Glomerular visceral epithelial cell (primary cell): ENCODE measurements around the gene C14orf180.
"Not testable (repeated sequence)": the region's sequence is repeated elsewhere in the genome, so short reads cannot be mapped to it uniquely, and the experiment has no call there.

Experiments
- DNase-seq: peaks from one replicate; pipeline ENCODE4 v3.0.0-alpha.2; 2016; ENCODE audit errors: extremely low spot score

The C14orf180 gene

DNA sequence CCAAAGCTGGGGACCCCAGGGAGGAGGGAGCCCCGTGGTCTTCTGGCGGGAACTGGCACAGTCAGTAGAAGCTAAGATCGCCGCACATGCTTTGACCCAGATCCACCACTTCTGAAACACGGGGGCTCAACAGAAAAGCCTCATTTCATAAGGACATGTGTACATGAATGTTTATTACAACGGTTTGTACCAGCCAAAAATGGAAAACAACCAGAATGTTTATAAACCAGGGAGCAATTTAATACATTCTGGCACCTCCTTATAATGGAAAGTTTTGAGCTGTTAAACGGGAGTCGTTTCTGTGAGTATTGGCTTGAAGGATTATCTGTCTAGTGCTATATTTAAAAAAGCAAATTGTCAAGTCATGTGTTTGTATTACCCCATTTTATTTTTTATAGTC is 32.3 kb downstream of the C14orf180 start:
- DNase-seq = no peak

DNA sequence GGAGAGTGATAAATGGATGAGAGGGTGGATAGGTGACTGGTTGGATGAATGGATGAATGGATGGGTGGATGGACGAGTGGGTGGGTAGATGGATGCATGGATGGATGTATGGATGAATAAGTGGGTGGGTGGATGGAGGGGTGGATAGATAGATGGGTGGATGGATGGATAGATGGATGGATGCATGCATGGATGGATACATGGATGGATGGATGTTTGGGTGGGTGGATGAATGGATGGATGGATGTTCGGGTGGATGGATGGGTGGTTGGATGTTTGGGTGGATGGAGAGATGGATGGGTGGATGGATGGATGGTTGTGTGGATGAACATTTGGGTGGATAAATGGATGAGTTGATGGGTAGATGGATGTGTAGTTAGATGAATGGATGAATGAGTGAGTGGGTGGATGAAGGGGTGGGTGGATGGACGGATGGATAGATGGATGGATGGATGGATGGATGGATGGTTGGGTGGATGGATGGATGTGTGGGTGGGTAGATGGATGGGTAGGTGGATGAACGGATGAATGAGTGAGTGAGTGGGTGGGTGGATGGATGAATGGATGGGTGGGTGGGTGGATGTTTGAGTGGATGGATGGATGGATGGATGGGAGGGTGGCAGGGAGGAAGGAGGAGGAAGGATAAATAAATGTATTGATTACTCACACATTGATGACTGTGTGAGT is 34.7 kb downstream of the C14orf180 start:
- no peak for DNase-seq

DNA sequence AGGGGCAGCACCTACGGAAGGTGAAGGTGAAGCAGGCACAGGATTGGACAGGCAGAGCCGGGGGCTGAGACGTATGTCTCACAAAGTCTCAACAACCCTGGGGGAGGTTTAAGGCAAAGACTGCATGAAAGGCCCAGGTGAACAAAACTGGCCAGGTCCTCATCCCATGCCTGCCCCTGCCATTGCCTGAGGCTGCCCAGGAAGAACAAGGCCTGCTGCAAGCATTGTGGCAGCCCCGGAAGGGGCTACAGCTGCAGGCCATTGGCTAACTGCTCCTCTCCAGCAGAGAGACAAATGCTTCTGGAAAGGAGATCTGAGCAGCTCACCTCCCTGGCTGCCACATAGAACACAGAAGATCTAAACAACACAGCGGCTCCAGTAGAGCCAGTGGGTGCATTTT is 45.4 kb downstream of the C14orf180 start:
- no peak for DNase-seq

DNA sequence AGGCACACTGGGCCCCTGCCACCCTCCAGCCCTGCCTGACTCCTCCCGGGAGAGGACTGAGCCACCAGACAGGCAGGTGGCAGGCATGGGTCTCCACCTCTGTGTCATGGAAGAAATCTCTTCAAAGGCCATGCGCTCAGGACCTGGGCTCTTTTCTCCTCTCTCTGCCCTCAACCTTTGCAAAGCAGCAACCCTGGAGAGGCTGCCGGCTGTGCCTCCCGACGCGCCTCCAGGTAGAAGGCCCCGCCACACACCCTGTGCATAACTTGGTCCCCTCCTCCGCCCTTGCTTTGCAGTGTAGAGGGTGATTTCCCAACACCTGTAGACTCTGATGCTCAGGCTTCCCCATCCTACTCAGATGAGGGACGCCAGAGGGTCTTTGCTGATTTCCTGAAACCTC is 53.2 kb downstream of the C14orf180 start:
- DNase-seq = no peak

DNA sequence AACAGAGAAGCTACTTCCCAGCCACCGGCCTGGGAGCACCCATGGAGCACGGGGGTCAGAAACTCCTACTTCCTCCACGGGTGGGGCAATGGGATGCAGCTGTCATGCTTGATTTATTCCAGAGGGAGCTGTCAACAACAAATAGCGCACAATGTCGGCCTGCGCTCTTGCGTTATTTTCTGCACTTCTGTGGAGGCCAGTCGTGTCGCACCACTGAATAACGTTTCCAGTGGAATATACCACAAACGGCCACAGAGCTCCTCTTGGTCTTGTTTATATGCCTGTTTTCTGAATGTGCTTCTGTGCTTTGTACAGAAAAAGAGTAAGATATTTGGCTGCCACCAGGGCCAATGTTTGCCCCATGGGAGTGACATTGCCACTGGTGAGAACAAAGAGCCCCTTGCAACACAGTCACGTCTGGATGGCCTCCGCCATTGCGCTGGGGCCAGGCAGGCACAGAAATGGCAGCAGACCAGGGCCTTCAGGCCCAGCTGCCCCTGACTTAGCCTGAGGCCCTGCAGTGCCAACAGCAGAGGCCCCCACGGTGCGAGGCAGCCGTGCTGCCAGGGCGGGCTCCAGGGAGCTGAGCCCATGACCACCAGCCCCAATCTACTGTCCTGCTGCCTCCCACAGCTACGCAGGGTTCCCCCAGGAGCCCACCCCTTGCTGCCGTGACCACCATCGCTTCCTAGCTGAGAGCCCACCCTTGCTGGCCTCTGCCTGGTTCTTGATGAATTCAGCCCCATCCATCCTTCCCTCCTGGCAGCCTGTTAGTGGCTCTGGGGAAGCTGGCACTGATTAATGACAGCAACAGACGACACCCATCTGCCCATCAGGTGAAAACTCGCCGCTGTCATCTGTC is 53.9 kb downstream of the C14orf180 start:
- DNase-seq = no peak

DNA sequence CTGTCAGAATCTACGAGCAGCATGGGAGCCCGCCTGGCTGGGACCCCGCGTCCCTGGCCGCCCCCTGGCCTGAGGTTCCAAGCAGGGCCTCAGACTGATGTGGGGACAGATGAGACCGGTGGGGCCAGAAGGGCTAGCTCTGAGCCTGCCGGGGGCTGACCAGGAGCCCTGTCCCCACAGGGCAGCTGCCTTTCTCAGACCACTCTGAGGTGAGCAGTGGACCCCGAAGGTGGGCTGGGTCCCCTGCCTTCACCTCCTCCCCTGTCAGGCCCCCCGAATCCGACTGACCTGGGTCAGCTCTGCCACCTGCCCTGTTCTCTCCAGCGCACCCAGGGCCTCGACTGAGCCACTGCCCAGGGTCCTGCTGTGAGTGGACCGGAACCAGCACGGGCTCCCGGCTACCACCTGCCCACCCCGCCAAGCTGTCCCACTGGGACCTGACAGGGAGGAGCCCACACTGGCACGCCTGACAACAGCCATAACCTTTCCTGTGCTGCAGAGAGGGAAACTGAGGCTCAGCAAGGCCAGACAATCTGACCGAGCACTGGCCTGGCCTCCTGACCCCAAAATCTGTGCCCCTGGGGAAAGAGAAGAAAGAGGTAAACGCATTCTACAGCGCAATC is 54.7 kb downstream of the C14orf180 start:
- DNase-seq = no peak

DNA sequence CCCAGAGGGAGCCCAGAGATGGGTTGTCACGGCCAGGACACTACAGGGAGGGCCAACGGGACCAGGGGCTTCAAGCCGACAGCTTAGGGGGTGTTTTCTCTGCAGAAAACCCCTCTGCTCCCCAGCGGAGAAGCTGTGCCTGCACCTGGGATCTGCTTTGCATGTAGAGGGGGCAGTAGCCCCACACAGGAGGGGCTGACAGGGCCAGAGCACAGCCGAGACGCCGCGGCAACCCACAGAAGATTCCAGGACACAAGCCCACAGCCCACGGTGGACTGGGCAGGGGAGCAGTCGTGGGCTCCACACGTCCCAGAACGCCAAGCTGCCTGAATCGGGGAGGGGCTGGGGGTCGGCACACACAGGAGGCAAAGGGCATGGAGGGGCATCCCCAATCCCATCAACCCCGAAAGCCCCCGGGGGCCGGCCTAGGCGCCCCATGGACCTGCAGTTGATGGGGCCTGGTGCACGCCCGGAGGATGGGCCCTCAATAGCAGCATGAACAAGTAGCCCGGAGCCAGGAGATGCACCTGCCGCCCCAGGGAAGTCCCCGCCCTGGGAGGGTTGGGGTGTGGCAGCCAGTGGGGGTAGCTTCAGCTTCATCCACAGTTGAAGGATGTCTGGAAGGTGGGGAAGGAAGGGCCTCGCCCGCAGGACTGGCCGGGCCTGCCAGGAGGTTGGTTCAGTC is 55.5 kb downstream of the C14orf180 start:
- no peak for DNase-seq

DNA sequence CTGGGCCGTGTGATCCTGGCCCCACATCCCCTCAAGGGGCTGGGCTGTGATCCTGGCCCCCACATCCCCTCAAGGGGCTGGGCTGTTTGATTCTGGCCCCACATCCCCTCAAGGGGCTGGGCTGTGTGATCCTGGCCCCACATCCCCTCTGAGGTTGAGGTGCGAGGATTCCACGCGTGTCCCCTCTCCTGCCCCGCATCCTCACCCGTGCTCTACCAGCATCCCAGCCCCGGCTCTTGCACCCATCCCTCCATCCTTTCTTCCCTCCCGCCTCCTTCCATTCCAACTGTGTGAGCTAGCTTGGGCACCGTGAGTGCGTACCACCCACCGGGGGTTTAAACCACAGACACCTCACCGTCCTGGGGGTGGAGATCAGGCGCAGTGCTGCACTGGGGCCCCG is 56.2 kb downstream of the C14orf180 start:
- DNase-seq = no peak

DNA sequence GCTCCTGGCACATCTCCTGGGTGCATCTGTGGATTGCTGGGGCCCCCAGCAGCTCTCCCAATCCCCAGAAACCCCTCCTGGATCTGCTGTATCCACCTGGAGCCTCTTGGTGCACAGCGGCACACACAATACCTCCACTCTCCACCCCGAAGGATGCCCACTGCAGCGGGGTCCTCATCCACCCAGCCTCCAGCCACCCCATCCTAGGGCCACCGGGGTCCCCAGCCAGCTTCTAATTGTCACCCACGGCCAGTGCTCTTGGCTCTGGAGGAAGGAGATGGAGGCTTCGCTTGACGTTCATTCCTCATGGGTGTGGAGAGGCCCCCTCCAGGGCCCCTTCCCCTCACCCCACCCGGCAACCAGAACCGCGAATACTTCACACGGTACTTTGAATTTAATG is 56.6 kb downstream of the C14orf180 start:
- no peak for DNase-seq

DNA sequence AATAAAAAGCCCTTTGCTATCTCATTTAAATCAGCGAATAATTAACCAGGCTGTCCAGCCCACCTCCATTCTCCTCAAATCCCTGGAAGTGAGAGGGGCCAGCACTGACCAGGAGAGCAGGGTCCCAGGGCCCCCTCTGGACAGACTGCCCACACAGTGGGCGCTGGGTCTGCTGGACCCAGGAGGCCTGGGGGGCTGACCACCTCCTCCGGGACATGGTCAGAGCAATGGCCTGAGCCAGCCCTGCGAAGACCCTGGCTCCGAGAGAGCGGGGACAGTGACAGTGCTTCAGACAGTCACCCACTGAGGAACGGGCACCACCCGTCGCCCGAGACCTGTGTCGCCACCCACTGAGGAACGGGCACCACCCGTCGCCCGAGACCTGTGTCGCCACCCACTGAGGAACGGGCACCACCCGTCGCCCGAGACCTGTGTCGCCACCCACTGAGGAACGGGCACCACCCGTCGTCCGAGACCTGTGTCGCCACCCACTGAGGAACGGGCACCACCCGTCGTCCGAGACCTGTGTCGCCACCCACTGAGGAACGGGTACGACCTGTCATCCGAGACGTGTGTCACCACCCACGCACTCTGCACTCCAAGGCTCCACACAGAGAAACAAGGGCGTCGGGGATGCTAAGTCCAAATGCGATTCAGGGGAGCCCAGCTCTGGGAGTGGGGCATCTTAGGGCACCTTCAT is 57.4 kb downstream of the C14orf180 start:
- DNase-seq = not testable (repeated sequence)

DNA sequence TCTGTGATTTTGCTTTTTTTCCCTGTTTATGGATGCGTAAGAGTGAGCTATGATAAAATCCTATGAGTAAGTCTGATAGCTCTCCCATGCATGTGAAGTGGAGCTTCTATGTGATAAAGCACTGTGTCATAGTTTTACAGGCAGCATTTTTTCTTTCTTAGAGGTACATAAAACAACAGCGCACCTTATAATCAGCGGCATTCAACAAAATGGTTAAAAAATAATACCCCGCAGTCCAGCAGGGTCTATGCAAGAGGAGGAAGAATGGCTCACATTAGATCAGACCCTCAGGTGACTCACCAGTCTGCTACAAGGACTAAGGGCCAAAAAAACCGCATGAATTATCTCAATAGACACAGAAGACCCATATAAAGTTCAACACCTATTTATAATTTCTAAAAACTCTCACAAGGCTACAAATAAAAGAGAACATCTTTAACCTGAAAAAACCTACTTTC is 58.0 kb downstream of the C14orf180 start:
- no peak for DNase-seq

DNA sequence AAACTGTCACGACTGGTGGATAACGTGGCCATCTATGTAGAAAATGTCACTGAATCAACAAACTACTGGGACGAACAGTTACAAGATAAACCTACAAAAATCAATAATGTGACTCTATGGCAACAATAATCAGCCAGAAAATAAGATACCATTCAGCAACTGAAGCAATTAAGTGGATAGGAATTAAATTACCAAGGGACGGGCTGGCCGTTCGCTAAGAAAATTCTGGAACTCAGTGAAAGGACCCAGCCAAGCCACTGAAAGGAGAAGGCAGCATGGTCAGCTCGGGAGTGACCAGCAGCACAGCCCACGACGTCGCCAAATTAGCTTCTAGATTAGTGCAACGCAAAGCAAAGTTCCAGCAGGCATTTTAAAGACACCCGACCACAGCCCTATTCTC is 58.6 kb downstream of the C14orf180 start:
- no peak for DNase-seq

DNA sequence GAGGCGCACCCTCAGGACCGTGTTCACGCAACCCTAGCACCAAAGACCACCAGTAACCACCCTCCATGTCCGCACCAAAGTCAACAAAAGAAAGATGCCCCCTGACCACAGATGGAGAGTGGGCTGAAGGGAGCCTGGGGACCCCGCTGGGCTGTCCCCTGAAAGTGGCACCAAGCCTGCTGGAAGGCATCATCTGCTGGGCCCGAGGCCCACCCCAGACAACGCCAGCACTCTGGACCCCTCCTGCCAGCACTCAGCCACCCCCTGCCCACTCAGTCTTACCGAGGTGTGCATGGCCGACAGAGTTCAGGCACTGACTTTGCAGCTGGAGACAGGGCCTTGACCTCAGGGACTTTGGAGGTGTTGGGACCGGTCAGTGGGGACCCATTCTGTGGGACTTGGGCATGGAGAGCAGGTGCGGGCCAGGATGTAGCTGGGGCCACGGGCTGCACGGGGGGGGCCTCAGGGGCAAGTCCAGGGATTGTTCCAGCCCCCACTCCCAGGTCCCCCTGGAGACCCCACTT is 59.4 kb downstream of the C14orf180 start:
- no peak for DNase-seq

DNA sequence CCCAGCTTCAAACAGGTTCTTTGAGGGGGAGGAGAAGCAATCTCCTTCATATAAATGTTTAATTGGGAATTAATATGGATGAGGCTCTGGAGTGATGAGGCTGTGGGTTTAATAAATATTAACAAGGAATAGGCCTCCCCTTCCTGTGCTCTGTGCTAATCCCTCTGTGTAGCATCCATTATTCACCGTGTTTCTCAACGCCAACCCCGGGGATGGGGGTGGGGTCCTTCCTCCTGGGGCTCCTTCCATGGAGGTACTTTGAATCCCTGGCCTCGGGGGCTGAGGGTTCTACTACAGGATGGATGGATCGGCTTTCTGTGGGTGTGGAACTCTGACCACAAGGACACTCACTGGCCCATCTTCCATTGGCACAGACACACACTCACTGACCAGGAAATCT is 59.9 kb downstream of the C14orf180 start:
- no peak for DNase-seq
